Stimulated activated CD8-positive, alpha-beta memory T cell treated with anti-CD3 and anti-CD28 coated beads, Interleukin-12 subunit alpha, Interleukin-12 subunit beta, amount 100 ng/mL, for 1 hour (primary cell): ENCODE results near the gene CERCAM.
A peak's percentile ranks its signal among the peaks of the same experiment; 100 is the strongest.

Source experiments
- DNase-seq: peaks from one replicate; pipeline ENCODE4 v3.0.0-alpha.2; 2020; ENCODE audit warnings: low read depth

CERCAM gene

GRCh38 chr9:128456613-128457061 is 36.0 kb downstream of the CERCAM start:
- DNase-seq, result peak; percentile 50

DNA sequence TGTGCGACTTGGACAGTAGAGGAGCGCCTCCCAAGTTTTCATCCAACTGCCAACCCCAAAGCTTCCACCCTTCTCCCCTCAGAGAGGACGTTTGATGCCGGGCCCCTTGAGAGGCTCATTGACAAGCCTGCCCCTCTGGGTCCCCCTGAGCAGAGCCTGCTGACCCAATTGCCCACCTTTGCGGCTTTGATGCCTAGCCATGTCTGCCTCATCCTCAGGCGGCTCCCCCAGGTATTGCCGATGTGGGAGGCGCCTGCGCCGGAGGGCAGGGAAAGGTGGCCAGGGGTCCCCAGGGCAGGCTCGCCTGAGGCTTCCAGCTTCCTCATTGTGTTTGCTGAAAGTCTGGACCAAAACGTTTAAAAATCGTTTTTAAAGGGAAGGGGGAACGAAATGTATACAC is 36.5 kb downstream of the CERCAM start:
- DNase-seq, result no peak

GRCh38 chr9:128459011-128459410 is 38.4 kb downstream of the CERCAM start:
- DNase-seq, result no peak

DNA sequence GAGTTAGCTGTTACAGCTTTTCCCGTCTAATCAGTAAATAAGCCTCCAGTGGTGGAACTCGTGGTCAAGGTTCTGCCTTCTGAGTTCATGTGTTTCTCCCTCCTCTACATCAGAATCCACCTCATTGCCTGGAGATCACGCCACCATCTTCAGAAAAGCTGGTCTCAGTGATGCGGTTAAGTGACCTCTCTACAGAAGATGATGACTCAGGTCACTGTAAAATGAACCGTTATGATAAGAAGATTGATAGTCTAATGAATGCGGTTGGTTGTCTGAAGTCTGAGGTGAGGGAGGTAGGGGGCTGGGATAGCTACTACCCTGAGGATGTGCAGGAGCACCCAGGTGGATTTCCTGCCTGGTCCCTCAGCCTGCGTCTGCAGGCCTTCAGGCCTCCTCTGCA is 48.4 kb downstream of the CERCAM start:
- no peak for DNase-seq

DNA sequence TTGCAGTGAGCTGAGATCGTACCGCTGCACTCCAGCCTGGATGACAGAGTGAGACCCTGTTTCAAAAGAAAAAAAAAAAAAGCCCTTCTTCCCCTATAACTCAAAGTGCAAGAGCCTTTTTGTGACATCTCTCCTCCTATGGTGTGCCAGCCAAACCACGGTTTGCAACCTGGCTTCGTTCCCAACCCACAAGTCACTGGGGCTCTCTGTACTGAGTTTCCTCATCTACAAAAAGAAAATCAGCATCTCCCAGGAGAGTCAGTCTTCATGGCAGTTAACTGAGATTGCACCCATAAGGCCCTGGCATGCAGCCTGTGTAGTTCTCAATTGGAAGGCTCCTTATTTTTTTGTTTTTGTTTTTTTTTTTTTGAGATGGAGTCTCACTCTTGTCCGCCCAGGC is 49.9 kb downstream of the CERCAM start:
- no peak for DNase-seq

GRCh38 chr9:128473104-128473503 is 52.4 kb downstream of the CERCAM start:
- DNase-seq, result no peak

DNA sequence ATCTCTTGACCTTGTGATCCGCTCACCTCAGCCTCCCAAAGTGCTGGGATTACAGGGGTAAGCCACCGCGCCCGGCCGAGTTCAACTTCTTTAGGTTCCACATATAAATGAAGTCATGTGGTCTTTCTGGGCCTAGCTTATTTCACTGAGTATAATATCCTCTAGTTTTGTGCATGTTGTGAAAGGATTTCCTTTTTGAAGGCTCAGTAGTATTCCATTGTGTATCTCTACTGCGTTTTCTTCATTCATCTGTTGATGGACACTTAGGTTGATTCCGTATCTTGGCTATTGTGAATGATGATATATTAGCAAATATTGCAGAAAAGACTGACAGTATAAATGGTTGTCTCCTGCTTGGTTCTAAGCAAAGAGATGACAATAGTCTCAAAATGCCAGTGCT is 55.2 kb downstream of the CERCAM start:
- no peak for DNase-seq

GRCh38 chr9:128479262-128479661 is 58.6 kb downstream of the CERCAM start:
- no peak for DNase-seq

DNA sequence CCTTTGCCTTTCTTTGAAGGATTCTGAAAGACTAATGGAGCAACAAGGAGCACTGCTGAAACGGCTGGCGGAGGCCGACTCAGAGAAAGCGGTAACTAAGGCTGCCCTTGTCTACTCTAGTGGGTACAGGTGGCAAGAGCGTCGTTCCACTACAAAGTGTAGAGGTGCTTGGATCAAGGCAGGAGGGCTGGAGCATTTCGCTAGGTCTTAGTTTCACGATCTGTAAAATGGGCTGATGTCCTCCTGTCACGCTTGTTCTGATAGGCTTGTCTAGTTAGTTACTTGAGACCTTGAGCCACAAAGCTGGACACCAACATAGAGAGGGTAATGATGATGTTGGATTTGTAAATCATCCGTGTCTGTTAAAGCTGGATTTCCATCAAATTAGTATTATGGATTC is 60.9 kb downstream of the CERCAM start:
- no peak for DNase-seq

GRCh38 chr9:128482186-128482585 is 61.5 kb downstream of the CERCAM start:
- no peak for DNase-seq

DNA sequence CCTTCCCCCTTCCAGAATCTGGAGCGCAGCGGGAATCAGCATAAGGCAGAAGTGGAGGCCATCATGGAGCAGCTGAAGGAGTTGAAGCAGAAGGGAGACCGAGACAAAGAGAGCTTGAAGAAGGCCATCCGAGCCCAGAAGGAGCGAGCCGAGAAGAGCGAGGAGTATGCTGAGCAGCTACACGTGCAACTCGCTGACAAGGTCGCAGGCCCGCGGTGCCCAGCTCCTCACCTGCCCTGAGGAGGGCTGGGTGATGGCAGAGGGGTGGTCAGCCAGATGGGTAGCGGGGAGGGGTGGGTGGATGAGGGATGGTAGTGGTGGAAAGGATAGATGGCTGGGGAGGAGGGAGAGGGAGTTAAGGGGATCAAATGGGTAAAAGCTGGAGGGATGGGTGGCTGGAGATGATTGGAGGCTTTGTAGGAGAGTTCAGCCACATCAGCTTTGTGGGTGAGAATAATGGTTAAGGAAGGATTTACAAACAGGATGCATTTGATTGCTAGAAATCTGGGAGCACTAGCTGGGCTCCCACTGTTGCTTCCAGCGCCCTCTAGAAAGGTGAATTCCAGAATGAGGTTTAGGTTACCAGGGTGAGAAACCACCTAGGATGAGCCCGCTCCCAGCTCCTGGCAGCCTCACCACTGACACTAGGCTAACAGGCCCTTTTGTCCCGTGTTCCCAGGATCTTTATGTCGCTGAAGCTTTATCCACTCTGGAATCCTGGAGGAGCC is 64.2 kb downstream of the CERCAM start:
- no peak for DNase-seq

DNA sequence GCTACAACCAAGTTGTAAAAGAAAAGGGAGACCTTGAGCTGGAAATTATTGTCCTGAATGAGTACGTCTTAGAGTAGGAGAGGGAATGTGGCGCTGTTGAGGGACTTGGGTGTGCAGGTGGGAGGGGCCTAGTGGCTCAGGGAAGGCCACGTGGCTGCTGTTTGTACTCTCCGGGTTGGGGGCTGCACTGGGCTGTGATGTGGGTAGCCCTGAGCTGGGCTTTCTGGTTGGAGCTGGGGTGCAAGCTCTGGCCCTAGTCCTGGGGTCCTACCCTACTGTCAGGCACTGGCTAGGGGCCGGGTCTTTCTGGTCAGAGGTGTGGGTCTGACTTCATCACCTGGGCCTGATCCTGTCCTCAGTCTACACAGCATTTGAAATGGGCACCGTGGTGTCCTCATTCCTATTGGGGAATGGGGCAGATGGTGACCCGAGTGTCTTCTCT is 64.8 kb downstream of the CERCAM start:
- DNase-seq, result no peak

GRCh38 chr9:128486201-128486600 is 65.5 kb downstream of the CERCAM start:
- no peak for DNase-seq
